SK-N-MC (cell line): Measurements from ENCODE around the gene TRIM10.

Experiments
- EZH2 ChIP-seq: fragments of 200-600 bp; sonication (generic); IDR thresholded peaks from one replicate; pipeline ENCODE4 v1.6.1; 2017; ENCODE audit warnings: antibody characterized with exemption
- FOXP2 ChIP-seq: optimal IDR thresholded peaks from 2 replicates; pipeline ENCODE3; 2011; ENCODE audit warnings: mild to moderate bottlenecking, moderate library complexity; ENCODE audit not compliant: insufficient read depth; ENCODE audit errors: extremely low read length, control extremely low read depth
- POLR2AphosphoS5 ChIP-seq: IDR thresholded peaks from 2 replicates; pipeline ENCODE4 v1.6.1; 2012; ENCODE audit warnings: mild to moderate bottlenecking, low read depth, low read length, borderline replicate concordance

DNA sequence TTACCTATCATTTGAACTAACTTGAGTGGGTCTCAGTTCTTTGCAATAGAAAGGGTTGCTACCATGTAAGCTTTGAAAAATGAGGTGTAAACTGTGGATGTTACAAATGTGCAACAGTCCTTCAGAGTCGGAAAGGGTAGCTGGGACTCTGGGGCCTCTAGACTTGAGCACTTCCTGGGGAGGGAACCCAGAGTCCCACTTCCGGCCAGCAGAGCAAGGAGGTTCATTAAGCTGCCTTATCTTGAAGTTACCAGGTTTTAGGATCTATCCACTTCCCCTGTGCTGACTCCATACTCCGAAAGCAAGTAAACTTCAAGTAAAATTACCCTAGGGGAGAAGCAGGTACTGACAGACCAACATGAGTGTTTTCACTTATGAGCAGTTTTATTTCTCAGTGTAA, 9.4 kb downstream of the TRIM10 start:
- TF ChIP-seq EZH2, result no peak
- no peak for TF ChIP-seq POLR2AphosphoS5
- TF ChIP-seq FOXP2, result no peak
